ENCODE measurements around the gene PBX3.

PBX3 gene

DNA sequence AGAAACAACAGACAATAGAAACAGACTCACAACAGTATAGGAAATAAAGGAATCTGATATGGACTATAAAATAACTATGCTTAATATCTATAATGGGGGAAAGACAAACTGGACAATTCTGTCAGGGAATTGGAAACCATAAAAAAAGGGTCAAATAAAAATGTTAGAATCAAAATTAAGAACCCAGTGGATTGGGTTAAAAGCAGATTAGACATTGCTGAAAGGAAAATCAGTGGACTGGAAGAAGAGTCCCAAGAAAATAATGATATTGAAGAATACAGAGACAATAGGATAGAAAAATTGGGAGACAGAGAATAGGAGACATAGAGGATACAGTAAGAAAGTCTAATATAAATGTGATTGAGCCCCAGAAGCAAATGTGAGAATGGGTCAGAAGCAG is 199.2 kb downstream of the PBX3 start:
- H3K4me3 ChIP-seq (ENCODE audit: low read depth, low read length) = no peak overlapping the region
- TF ChIP-seq, protein P1, sequence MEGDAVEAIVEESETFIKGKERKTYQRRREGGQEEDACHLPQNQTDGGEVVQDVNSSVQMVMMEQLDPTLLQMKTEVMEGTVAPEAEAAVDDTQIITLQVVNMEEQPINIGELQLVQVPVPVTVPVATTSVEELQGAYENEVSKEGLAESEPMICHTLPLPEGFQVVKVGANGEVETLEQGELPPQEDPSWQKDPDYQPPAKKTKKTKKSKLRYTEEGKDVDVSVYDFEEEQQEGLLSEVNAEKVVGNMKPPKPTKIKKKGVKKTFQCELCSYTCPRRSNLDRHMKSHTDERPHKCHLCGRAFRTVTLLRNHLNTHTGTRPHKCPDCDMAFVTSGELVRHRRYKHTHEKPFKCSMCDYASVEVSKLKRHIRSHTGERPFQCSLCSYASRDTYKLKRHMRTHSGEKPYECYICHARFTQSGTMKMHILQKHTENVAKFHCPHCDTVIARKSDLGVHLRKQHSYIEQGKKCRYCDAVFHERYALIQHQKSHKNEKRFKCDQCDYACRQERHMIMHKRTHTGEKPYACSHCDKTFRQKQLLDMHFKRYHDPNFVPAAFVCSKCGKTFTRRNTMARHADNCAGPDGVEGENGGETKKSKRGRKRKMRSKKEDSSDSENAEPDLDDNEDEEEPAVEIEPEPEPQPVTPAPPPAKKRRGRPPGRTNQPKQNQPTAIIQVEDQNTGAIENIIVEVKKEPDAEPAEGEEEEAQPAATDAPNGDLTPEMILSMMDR (IDR thresholded peaks at IDR 0.05; ENCODE audit: low read depth, low read length) = no peak

DNA sequence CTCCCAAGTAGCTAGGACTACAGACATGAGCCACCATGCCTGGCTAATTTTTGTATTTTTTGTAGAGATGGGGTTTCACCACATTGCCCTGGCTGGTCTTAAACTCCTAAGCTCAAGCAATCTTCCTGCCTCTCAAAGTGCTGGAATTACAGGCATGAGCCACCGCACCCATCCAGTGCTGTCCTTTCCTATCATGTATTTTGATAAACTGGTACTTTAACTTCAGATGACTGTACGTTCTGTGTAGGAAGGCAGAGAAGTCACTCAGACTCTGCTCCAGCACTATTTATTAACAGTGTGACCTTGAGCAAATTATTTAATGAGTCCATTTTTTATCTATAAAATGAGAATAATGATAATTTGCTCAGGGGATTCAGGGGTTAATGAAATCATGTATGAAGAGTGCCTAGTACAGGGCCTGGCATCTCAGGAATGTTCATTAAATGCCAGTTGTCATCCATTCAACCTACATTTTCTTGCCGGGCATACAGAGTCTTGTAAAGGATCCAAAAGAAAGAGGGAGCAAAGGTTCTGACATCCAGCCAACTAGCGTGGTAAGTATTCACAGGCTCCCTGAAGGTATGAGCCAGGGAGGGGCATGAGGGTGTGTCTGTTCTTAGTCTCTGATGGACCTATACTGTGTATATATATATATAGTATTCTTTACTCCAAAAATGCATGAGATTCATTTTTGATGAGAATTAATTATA is 201.9 kb downstream of the PBX3 start:
- no peak overlapping the region for H3K4me3 ChIP-seq (ENCODE audit: low read depth, low read length)
- TF ChIP-seq, protein P1 (IDR thresholded peaks at IDR 0.05; ENCODE audit: low read depth, low read length) = no peak

DNA sequence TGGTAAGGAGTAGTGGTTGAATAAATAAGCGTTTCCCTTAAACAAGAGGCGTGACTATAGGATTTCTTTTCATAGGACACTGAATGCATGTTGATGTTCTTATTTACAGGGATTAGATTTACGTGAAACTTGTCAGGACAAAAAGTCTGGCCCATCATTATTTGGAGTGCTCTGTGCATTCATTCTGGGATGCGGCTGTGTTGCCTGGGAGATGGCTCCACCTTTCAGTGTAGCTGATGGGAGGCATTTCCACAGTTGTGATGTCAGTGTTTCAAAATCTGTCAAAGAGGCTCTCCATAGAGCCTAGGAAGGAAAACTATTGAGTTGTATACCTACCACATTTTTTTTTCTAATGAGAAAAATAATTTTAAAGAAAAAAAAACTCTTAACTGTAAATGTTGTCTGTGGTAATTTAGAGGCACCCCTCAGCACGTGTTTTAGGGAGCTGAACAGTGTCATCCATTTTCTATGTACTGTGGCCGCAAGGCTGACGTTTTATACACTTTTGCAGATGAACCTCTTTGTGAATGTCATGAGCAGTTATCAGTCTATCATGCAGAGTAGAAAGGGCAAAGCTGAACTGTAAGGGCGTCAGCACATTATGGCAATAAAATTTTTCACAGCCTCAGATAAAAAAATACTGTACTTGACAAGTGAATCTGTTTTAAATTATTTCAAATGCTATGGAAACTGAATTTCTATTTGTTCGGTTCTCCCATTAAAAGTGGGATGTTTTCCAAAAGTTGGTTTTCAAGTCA is 202.7 kb downstream of the PBX3 start:
- TF ChIP-seq, protein P1 (IDR thresholded peaks at IDR 0.05; ENCODE audit: low read depth, low read length) = no peak
- H3K4me3 ChIP-seq (ENCODE audit: low read depth, low read length) = no peak overlapping the region

- TF ChIP-seq, protein P1 (IDR thresholded peaks at IDR 0.05; ENCODE audit: low read depth, low read length) = no peak
- no peak overlapping the region for H3K4me3 ChIP-seq (ENCODE audit: low read depth, low read length)
Measured at GRCh38 chr9:125950880-125951471, 203.8 kb downstream of the PBX3 start.

GRCh38 chr9:125953314-125954019 is 206.3 kb downstream of the PBX3 start:
- H3K4me3 ChIP-seq (ENCODE audit: low read depth, low read length) = no peak overlapping the region
- TF ChIP-seq, protein P1 (IDR thresholded peaks at IDR 0.05; ENCODE audit: low read depth, low read length) = no peak

- no peak overlapping the region for H3K4me3 ChIP-seq (ENCODE audit: low read depth, low read length)
- TF ChIP-seq, protein P1 (IDR thresholded peaks at IDR 0.05; ENCODE audit: low read depth, low read length) = no peak
Measured at GRCh38 chr9:125956102-125956501, 208.9 kb downstream of the PBX3 start.

All from WI38 (cell line).